A549 (cell line): ENCODE results near the gene KLHL29.

Source experiments
- CEBPB ChIP-seq, 2 experiments: fragments of >200 bp in 1 of 2; sonication (Bioruptor Twin) in 1 of 2; formaldehyde crosslinking in 1 of 2; IDR thresholded peaks; 2 replicates each; pipeline ENCODE4 v1.6.1; 2012 to 2016
- CTCF ChIP-seq: fragments of >200 bp; sonication (Bioruptor Twin); formaldehyde crosslinking; IDR thresholded peaks from 3 replicates; pipeline ENCODE4 v1.5.1; 2016
- FOSL2 ChIP-seq, 2 experiments: fragments of 450-650 bp in 1 of 2; fragments of >200 bp in 1 of 2; sonication (Bioruptor Twin) in 1 of 2; formaldehyde crosslinking; IDR thresholded peaks; 2 replicates each; pipeline versions ENCODE4 v1.5.0 to v1.6.1; 2016 to 2020; ENCODE audit warnings: mild to moderate bottlenecking in 1 of 2, moderate library complexity in 1 of 2
- HOXB13 ChIP-seq: fragments of 250-450 bp; sonication (Bioruptor Pico); IDR thresholded peaks from 2 replicates; pipeline ENCODE4 v1.5.0; 2020; ENCODE audit warnings: low read depth, mild to moderate bottlenecking, moderate library complexity
- JUN ChIP-seq, 2 experiments: fragments of >200 bp; sonication (Bioruptor Twin); formaldehyde crosslinking; IDR thresholded peaks; 2 replicates in 1 of 2; 3 replicates in 1 of 2; pipeline ENCODE4 v1.6.1; 2016 to 2017
- MAX ChIP-seq: IDR thresholded peaks from 2 replicates; pipeline ENCODE4 v1.6.1; 2012
- MYC ChIP-seq: IDR thresholded peaks from 2 replicates; pipeline ENCODE4 v1.6.1; 2012; ENCODE audit warnings: mild to moderate bottlenecking, inconsistent platforms, low read length, improper control_type of control experiment, borderline replicate concordance
- POLR2A ChIP-seq: IDR thresholded peaks from 2 replicates; pipeline ENCODE4 v1.6.1; 2012; ENCODE audit warnings: mild to moderate bottlenecking, low read length
- RAD21 ChIP-seq, 2 experiments: fragments of >200 bp in 1 of 2; sonication (Bioruptor Twin) in 1 of 2; formaldehyde crosslinking in 1 of 2; IDR thresholded peaks in 1 of 2; conservative IDR thresholded peaks in 1 of 2; 2 replicates in 1 of 2; 3 replicates in 1 of 2; pipeline ENCODE4 v1.6.1; 2012 to 2018; ENCODE audit warnings: inconsistent platforms in 1 of 2
- RARB ChIP-seq: fragments of 250-450 bp; sonication (Bioruptor Pico); IDR thresholded peaks from 2 replicates; pipeline ENCODE4 v1.8.0; 2021; ENCODE audit warnings: mild to moderate bottlenecking, moderate library complexity
- ZC3H11A ChIP-seq: fragments of 450-650 bp; IDR thresholded peaks from 2 replicates; pipeline ENCODE4 v1.6.1; 2014; ENCODE audit warnings: antibody characterized with exemption, mild to moderate bottlenecking
- ZSCAN20 ChIP-seq: fragments of 250-450 bp; sonication (Bioruptor Pico); IDR thresholded peaks from 2 replicates; pipeline ENCODE4 v1.8.0; 2022; ENCODE audit warnings: mild to moderate bottlenecking, moderate library complexity

GRCh38 chr2:23414871-23415270, 29.9 kb downstream of the KLHL29 start:
- TF ChIP-seq MAX, result no peak
- no peak for TF ChIP-seq RARB (CRISPR knock-in tag)
- no peak for TF ChIP-seq ZC3H11A
- TF ChIP-seq CEBPB (IDR thresholded peaks at IDR 0.05), result no peak
- no peak for TF ChIP-seq FOSL2 (IDR thresholded peaks at IDR 0.05)
- TF ChIP-seq FOSL2 (CRISPR knock-in tag; IDR thresholded peaks at IDR 0.05), result no peak
- no peak for TF ChIP-seq JUN (IDR thresholded peaks at IDR 0.05)
- TF ChIP-seq POLR2A, result no peak
- TF ChIP-seq HOXB13 (CRISPR knock-in tag), result no peak
- TF ChIP-seq ZSCAN20 (CRISPR knock-in tag), result no peak
- no peak for TF ChIP-seq MYC
- TF ChIP-seq CTCF, result no peak; the same call in 2 of the 3 replicates
- TF ChIP-seq RAD21 (conservative IDR thresholded peaks at IDR 0.05 in 1 of 2, IDR thresholded peaks at IDR 0.05 in 1 of 2), result no peak; a peak in 1 of 5 replicates
